IPS-NIHi7 (cell line): ENCODE results near the gene MRC2.
A peak's percentile ranks its signal among the peaks of the same experiment; 100 is the strongest.
"Not testable (repeated sequence)": the region's sequence is repeated elsewhere in the genome, so short reads cannot be mapped to it uniquely, and the experiment has no call there.

Source experiments
- DNase-seq: peaks from one replicate; pipeline ENCODE4 v3.0.0; 2012; ENCODE audit warnings: mixed read lengths; ENCODE audit errors: extremely low spot score

Gene MRC2

DNA sequence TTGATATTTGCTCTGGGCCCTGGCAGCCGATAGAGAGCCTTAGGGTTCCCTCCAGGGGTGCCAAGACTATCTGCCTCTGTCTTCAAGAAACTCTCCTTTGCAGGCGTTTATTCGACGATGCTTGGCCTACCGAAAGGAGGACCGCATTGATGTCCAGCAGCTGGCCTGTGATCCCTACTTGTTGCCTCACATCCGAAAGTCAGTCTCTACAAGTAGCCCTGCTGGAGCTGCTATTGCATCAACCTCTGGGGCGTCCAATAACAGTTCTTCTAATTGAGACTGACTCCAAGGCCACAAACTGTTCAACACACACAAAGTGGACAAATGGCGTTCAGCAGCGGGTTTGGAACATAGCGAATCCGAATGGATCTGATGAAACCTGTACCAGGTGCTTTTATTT lies 15.2 kb upstream of the MRC2 start:
- DNase-seq = not testable (repeated sequence)

DNA sequence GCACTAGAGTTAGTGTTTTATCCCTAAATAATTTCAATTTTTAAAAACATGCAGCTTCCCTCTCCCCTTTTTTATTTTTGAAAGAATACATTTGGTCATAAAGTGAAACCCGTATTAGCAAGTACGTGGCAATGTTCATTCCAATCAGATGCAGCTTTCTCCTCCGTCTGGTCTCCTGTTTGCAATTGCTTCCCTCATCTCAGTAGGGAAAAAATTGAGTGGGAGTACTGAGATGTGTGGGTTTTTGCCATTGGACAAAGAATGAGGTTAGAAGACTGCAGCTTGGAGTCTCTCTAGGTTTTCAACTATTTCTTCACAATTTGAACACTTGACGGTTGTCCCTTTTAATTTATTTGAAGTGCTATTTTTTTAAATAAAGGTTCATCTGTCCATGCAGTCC lies 14.4 kb upstream of the MRC2 start:
- DNase-seq = not testable (repeated sequence)

DNA sequence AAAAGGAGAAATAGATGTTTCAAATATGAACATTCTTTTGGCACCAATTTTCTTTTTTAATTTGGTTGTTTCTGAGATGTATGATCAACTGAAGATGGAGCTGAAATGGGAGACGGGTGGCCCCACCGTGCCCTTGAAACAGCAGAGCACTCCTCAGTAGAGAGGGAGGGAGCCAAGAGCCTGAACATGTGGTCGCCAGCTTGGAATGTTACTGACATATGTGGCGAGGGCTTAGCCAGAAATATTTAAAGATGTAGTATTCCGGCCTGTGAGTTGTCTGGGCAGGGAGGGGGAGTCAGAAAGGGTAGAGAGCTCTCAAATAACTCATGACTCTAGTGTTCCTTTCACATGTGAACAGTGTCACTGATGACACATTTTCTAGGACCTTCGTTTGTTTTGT lies 13.3 kb upstream of the MRC2 start:
- DNase-seq = no peak

DNA sequence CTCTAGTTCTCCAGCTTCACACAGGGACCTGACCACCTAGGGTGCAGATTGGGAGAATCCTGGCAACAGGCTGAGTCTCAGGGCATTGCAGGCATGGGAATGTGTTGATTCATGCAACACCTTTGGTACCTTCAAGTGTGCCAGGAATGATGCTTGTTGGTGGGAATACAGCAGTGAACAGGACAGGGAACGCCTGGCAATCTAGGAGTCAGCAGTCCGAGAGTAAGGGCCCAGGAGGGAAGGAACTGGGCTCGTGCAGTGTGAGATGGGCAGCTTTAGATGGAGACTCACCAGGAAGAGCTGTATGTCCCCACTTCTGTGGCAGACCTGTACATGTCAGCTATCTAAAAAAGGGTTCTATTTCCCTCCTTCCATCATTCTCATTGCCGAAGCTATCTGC lies 12.0 kb upstream of the MRC2 start:
- no peak for DNase-seq

DNA sequence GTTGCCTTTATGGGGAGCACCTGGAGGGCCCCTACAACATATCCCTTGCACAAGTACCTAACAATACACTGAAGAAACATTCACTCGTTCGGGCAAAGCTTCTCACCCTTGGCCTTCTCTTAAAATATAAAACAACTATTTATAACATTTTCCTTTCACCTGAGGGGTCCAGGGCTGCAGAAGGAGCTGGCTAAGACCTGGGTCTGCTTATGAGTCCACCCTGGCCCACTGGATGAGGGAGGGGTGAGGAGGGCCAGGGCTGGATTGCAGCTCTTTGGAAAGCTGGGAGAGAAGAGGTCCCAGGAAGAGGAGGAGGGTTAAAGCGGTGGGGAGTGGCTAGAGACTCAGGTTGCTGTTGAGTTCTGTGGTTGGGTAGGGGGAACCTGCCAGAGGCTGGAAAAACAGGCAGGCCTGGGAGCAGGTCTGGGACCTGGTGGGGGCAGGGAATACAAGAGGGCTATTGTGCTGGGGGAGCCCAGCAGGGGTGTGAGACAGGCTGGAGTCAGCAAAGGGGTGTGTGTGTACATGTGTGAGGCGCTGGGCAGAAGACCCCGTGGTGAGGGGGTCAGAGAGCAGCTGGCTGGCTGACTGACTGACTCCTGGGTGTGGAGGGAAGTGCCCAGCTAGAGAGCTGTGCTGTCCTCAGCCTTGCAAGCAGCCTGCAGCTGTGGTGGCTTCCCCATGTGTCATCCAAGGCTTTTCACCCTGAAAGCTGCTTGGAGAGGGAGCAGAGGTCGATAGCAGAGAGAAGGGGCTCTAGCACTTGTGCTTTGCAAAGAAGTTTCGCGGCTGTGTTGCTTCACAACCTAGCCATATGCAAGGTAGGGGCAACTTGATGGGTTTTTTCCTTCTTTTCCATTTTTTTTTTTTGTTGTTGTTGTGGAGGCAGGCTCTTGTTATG lies 10.2 kb upstream of the MRC2 start:
- DNase-seq = peak; percentile 88

DNA sequence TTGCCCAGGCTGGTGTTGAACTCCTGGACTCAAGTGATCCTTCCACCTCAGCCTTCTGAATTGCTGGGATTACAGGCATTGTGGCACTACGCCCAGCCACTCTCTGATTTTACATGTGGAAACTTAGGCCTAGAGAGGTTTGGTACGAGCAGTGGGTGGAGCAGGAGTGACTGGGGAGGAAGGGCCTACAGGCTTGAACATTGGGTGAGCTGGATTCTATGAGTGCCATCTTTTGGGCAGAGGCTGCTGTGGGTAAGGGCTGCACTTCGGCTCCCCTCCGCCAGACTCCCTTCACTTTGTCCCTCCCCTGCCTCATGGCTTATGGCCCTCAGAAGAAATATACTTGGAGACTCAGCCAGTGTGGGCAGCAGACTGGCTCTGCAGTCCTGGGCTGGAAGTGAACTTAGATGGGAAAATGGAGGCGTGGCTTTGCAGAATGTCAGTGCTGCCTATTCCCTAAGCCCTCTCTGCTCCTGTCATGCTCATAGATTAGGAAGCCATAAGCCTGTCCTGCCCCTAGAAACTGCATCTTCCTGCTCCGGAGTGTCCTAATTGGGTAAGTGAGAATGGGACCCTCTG lies 9.5 kb upstream of the MRC2 start:
- no peak for DNase-seq

DNA sequence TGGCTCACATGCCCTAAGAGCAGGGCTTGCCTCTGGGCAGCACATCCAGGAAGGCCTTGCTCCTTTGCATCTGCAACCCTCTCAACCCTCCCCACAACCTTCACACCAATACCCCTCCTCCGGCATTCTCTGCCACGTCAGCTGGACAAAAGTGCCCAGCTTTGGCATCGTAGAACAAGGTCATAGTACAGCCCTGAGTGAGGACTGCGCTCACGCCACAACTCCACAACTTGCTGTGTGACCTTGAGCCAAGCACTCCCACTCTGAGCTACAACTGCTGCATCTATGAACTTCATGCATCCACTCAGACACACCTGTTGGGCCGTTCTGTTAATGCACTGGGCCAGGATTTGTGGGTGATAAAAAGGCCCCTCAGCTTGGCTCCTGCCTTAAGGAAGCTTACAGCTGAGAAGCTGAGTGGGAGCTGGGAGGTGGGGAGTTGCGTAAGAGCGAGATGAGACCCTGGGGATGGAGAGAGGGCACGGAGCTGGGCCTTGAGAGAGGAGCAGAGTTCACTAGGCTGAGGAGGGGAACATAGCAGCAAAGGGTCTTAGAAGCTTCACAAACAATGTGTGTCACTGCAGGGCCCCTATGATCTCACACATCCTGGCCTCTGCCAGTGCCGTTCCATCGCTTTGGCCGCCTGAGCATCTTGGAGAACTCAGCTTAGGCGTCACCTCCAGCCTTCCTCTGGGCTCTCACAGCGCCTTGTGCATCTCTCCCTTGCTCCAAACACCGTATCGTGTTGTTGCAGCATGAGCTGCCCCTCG lies 8.6 kb upstream of the MRC2 start:
- DNase-seq = no peak

DNA sequence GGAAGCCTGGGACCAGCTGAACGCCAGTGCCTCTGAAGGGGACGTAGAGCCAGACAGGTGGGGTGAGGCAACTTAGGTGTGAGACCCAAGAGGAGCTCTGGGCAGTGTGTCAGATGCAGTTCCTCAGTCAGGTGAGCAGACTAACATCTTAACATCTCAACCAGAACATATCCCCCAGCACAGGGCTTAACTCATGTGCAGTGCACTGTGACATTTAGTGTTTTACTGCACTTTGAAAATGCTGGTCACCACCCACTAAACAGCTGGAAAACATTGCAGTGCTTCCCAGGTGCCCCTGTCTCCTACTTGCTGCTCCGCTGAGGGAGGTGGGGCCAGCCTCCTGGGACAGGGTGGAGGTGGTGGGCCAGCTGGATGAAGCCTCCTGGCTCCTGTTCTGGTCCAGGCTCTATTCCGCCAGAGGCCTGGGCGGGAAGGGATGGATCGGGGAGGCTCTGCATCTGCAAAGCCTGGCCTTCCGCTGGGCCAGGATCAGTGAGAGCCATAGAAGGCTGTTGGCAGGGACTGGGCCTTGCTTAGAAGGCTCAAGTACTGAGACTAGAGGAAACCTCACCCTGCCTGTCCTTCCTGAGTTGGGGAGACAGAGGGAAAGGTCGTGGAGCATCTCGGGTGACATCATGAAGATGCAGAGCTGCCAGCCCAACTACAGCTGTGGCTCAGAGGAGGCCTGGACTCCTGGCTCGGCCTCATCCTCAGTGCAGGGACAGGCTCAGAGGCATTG lies 7.9 kb upstream of the MRC2 start:
- DNase-seq = no peak

DNA sequence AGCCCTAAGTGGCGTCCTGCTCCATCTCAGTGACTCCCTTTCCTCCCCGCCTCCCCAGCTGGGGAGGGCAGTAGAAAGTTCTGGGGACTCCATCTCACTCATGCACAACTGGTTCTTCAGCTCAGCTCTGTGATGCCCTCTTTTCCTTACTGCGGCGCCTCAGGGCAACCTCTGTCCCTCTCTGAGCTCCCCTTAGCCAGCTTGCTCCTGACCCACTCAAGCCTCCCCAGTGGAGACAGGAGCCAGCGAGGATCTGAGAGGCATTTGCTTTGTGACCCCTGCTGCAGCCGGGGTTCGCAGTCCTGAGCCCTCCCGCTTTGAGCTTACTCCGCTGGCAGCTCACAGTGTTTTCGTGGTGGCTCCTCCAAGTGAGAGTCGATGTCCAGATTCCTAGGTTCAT lies 6.2 kb upstream of the MRC2 start:
- no peak for DNase-seq

DNA sequence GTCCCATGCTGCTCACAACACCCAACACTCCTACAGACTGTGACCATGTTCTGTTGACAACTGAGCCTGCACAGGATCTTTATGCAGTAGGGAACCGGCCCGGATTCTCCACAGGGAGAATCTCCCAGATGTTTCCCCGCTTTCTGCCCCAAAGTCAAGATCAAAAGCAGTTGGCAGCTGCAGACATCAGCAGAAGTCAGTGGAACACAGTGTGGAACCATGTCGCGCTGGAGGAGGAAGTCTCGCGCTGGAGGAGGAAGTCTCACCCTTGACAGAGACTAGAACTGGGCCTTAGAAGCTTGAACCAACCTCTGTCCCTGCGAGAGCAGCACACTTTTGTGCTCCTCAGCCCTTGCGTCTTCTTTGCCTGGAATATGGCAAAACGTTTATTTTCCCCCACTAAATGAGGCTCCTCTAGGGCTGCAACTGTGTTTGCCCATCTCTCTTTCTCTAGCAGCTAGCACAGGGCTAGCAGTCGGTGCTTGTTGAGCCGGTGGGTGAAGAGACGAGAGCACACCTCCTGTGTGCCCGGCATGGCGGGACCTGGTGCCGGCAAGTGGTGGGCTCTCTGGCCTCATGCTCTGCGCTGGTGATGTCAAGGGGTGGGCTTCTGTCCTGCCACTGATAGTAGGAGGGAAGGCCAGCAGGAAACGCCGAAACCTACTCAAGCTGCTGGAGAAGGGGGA lies 2.1 kb upstream of the MRC2 start:
- no peak for DNase-seq

DNA sequence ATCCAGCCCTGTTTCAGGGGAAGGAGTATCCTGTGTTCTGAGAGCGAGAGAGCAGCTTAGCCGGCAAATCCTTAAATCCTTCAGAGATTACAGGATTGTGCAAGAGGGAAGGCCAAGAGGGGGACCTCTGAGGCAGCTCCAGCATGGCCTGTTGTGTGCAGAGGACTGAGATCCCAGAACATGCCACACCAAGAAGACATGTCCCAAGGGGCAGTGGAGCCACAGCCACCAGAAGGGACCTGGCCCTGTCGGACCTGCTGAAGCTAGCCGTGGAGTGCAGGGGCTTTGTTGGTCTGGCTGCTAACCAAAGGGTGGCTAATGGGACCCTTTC lies 1.6 kb upstream of the MRC2 start:
- DNase-seq = no peak

DNA sequence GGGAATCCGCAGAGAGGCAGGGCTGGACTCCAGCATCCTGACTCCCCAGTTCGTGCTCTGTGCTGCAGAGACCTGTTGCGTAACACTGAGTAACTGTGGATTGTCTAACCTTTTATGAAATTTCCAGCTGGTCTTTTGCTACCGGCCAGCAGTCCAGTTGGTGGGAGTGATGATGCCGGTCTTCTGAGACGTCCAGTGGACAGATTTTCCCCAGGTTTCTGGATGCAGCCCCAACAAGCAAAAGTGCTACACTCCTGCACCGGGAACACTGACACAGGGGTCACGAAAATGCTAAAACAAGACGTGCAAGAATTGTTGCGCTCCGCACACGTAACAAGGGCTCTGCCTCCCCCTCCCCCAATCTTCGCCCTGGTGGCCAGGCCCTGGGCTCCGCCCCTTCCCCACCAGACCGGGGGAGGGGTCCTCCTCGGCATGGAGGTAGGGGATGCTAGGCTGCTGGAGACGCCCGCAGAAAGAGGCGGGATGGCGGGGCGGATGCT lies 701 bp upstream of the MRC2 start:
- DNase-seq = peak; percentile 87

DNA sequence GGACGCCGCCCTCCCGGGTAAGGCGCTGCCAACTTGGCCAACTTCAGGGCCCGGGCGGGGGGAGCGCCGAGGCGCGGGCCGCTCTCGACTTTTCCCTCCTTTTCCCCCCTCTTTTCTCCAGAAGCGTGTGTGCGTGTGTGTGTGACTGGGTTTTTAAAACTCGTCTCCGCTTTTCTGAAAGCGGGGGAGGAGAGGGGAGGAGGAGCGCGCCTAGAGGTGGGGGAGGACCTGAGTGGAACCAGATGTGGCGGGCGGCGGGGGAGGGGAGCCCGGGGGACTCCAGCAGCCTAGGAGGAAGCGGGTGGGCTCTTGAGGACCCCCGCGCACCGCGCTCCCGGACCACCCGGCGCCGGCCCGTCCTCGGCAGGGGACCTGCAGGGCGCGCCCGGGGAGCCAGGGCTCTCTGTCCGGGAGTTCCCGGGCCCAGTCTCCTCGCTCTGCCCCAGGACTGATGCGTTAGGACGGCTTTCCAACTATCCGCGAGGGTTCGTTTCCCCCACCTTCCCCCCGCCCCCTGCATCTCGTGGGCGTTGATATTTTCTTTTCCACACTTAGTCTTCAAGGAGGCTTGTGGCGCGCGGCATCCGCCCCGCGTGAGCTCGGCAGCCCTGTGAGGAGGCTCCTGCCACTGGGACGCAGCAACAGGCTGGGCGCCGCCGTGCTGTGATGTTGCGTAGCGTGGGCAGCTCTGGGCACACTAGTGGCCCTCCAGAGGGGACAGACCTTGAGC lies 599 bp downstream of the MRC2 start:
- no peak for DNase-seq

DNA sequence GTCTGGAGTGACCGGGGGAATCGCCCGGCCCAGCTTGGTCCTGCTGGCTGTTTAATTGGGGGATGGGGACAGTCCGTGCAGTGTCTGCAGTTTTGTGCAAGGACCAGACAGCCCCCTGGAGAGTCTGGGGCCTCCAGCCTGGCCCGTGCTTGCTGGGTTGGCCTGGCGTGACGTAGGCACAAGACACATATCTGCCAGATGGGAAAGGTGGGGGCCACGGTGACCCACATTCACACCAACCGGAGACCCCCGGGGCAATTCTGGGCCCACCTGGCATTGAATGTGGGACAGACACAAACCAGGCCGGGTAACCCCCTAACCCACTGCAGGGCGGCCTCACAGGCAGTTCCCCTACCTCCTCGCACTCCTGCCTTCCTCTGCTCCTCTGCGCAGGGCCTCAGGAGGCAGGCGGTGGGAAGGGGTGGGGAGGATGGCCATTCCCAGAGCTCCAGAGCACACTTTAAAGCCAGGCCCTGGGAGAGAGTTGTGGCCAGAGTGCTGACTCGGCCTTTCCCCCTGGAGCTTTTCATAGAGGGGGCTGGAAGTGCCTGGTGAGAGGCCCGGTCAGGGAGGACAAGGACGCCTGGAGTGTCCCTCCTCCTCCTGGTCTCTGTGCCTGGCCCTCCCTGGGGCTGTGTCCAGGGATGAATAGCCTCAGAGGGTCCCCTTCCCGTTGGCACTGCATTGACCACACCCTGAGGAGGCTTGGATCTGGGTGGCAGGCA lies 1.5 kb downstream of the MRC2 start:
- DNase-seq = peak; percentile 47

DNA sequence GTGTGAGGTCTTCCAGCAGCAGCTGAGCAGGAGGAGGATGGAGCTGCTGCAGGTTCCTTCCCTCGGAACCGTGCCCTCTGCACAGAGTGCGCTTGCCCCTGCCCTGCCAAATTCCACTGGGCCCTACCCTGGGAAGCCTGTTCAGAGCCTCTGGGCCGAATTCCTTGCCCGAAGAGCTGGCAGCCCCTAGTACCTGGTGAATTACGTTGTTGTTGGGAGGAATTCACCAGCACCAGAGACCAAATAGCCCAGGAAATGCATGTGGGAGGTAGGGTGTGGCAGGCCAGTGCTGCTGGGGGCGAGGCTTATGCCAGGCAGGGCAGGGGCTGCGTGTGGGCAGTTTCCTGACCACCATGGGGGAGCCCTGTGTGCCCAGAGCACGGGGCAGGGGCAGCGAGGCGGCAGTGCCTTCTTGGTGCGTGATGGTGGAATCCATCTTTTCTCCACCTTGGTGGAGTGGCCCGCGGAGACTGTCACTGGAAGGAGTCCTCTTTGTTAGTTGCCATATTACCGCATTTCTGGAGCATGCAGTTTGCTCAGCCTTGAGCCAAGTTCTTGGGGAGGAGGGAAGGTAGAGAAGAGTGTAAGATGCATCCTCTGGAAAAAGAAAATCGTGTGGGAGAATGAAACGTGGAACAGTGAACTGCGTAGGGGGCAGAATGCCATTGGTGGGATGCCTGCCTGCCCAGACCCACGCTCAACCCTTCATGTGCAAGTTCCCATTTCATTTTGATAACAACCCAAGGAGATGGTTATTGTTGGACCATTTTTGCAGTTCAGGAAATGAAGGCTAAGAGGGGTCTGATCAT lies 2.3 kb downstream of the MRC2 start:
- no peak for DNase-seq

DNA sequence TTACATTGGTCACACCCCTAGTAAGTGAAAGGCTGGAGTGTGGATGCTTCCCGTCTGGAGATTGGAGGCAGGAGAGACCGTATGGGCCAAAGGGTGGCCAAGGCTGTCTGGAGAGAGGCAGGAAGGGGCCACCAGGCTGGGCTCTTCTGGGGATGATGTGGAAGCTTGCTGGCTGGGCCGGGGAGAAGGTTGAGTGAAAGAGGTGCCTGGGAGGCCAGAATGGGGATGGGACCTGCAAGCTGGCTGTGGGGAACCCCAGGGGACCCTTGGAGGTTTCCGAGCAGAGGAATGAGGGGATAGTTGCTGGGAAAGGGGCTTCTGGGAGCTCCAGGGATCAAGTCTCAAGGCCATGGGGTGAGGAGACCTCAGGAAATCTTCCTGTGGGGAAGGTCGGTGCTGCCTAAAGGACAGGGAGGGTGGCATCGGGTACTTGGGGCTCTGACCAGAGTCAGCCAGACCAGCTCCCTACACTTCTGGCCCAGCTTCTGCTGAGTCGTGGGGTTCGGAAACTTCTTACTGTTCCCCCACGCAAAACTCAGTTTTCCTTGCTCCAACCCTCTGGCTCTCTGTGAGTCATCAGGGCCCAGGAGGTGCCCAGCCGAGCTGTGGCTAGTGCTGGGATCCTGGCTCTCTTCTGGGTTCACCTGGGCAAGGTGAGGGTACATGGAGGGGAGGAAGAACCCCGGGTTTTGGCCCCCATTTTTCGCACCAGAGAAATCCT lies 3.1 kb downstream of the MRC2 start:
- no peak for DNase-seq

DNA sequence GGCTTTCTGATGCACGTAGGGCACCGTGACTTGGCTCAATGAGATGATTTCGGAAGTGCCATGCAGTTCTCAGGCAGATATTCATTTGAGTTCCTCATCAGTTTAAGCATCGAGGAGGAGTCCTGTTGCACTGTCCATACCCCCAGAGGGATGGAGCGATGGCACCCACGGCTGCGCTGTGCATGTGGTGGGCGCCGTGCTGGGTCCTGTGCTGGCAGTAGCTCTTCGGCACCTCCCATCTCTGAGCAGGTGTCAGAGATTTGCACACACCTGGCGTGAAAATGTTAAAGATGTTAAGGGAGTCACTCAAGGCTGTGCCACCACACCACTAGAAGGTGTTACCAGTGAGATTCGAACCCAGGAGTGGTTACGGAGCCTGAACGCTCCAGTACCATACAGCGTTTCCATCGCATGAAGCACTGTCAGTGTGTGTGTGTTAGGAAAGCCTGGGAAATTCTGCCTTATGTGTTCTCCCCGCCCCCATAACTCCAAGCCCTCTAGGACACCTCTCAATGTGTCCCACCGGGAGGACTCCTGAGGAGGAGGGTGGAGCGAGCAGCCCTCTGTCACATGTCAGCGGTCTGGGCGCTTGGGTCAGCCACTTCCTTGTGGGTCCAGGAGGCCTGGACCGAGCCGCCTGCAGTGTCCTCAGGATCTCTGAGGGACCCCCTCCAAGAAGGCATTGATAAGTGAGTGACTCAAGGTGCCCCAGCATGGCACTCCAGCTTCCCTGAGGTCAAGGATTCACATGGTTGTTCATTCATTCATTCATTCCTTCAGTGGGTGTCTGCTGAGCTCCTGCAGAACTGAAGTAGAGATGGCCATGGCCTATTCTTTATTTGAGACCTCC lies 3.8 kb downstream of the MRC2 start:
- DNase-seq = no peak
